Hepatocyte (in vitro differentiated cells): ENCODE results near the gene LYRM4. TPM values are rescaled to one million over a fixed set of nuclear protein-coding genes. Genes with fewer than 3 reads are reported as not detected.

Experiments used
- DNase-seq: peaks from one replicate; pipeline ENCODE4 v3.0.0-alpha.2; 2016; ENCODE audit warnings: low spot score
- H2AFZ ChIP-seq: fragments of 200-600 bp; sonication (generic); 2 replicates; pipeline ENCODE4 v1.6.0; 2016; ENCODE audit warnings: antibody characterized with exemption, mild to moderate bottlenecking
- H3K27ac ChIP-seq: fragments of 200-600 bp; sonication (generic); 2 replicates; pipeline ENCODE4 v1.5.1; 2016; ENCODE audit warnings: mild to moderate bottlenecking
- H3K27me3 ChIP-seq: fragments of 200-600 bp; sonication (generic); 2 replicates; pipeline ENCODE4 v1.6.1; 2016
- H3K36me3 ChIP-seq: fragments of 200-600 bp; sonication (generic); replicated peaks from 2 replicates; pipeline ENCODE4 v1.5.1; 2016; ENCODE audit warnings: low read depth; ENCODE audit not compliant: insufficient read depth
- H3K4me1 ChIP-seq: fragments of 200-600 bp; sonication (generic); 2 replicates; pipeline ENCODE4 v1.5.1; 2016; ENCODE audit warnings: mild to moderate bottlenecking, moderate library complexity; ENCODE audit not compliant: insufficient read depth
- H3K4me2 ChIP-seq: fragments of 200-600 bp; sonication (generic); 2 replicates; pipeline ENCODE4 v1.6.0; 2016
- H3K4me3 ChIP-seq: fragments of 200-600 bp; sonication (generic); 2 replicates; pipeline ENCODE4 v1.5.1; 2016; ENCODE audit warnings: mild to moderate bottlenecking
- H3K79me2 ChIP-seq: fragments of 200-600 bp; sonication (generic); 2 replicates; pipeline ENCODE4 v1.6.0; 2017; ENCODE audit warnings: mild to moderate bottlenecking
- H3K9me2 ChIP-seq: fragments of 200-600 bp; sonication (generic); replicated peaks from 2 replicates; pipeline ENCODE4 v1.6.0; 2017; ENCODE audit warnings: mild to moderate bottlenecking; ENCODE audit not compliant: insufficient read depth
- H3K9me3 ChIP-seq: fragments of 200-600 bp; sonication (generic); 2 replicates; pipeline ENCODE4 v1.5.1; 2016; ENCODE audit warnings: low read depth, mild to moderate bottlenecking
- H4K20me1 ChIP-seq: fragments of 200-600 bp; sonication (generic); 2 replicates; pipeline ENCODE4 v1.6.0; 2016; ENCODE audit warnings: mild to moderate bottlenecking; ENCODE audit not compliant: insufficient read depth, poor library complexity, severe bottlenecking
- CTCF ChIP-seq: fragments of 200-600 bp; sonication (generic); IDR thresholded peaks from 2 replicates; pipeline ENCODE4 v1.5.1; 2016; ENCODE audit warnings: antibody characterized with exemption, mild to moderate bottlenecking; ENCODE audit not compliant: poor library complexity
- EZH2 ChIP-seq: fragments of 200-600 bp; sonication (generic); IDR thresholded peaks from 2 replicates; pipeline ENCODE4 v1.6.1; 2016; ENCODE audit warnings: antibody characterized with exemption, mild to moderate bottlenecking, borderline replicate concordance
- EZH2phosphoT487 ChIP-seq: fragments of 200-600 bp; sonication (generic); IDR thresholded peaks from one replicate; pipeline ENCODE4 v1.6.1; 2018; ENCODE audit warnings: antibody characterized with exemption, mild to moderate bottlenecking, low read depth, moderate library complexity; ENCODE audit not compliant: unreplicated experiment, severe bottlenecking
- WGBS: methylation state at CpG from one replicate; pipeline ENCODE4 v1.1.6; 2016; ENCODE audit warnings: low lambda C conversion rate; ENCODE audit errors: missing lambda C conversion rate; 5-methylcytosine and 5-hydroxymethylcytosine counted together
- polyA plus RNA-seq: library from polyadenylated mRNA; unstranded; fragments of >200 nt; fragmentation: Nextera tagmentation; extraction: Ambion mirVana; gene quantifications from 2 replicates; pipeline ENCODE4 v1.2.1, GENCODE V29; 2016
- total RNA-seq: library from RNA; depleted of rRNA; stranded (reverse); fragments of >200 nt; gene quantifications from 2 replicates; pipeline ENCODE4 v1.2.3, GENCODE V29; 2014

LYRM4 gene
- total and polyA plus RNA-seq, 2 experiments from 2014 or later = 20.5 to 22.9 TPM

- Histone ChIP-seq H3K4me3 (no peak overlapping the region), H3K36me3 (no peaks in the 10 kb centered on the region), H3K9me2 (no peaks in the 10 kb centered on the region), H3K27ac (no peak overlapping the region), H3K27me3 (no peaks in the 10 kb centered on the region), H2AFZ (no peak overlapping the region), H3K4me2 (no peak overlapping the region), H4K20me1 (no peaks in the 10 kb centered on the region), H3K4me1 (no peaks in the 10 kb centered on the region), H3K9me3 (no peaks in the 10 kb centered on the region), H3K79me2 (no peaks in the 10 kb centered on the region)
- DNase-seq = no peak
- TF ChIP-seq EZH2phosphoT487 (no peak), EZH2 (no peak), CTCF (no peak)
Observed at GRCh38 chr6:5164092-5164491, 96.7 kb downstream of the LYRM4 start.

- no peak overlapping the region for H3K27ac ChIP-seq
- TF ChIP-seq EZH2 (no peak), EZH2phosphoT487 (no peak)
- DNase-seq = no peak
- H3K9me2 ChIP-seq = no peaks in the 10 kb centered on the region
- no peaks in the 10 kb centered on the region for H3K79me2 ChIP-seq
- H2AFZ ChIP-seq = no peak overlapping the region
- no peaks in the 10 kb centered on the region for H3K4me1 ChIP-seq
- H3K27me3 ChIP-seq = no peaks in the 10 kb centered on the region
- no peaks in the 10 kb centered on the region for H3K9me3 ChIP-seq
- H3K4me2 ChIP-seq = no peak overlapping the region
- H3K4me3 ChIP-seq = no peak overlapping the region
- WGBS = 97% methylated on average over 6 of the region's 6 CpGs
- H4K20me1 ChIP-seq = no peaks in the 10 kb centered on the region
- H3K36me3 ChIP-seq = no peaks in the 10 kb centered on the region
Observed at GRCh38 chr6:5163247-5163646, 97.5 kb downstream of the LYRM4 start.

- H3K4me2 ChIP-seq = no peak overlapping the region
- WGBS = 87% methylated on average over 5 of the region's 5 CpGs
- H3K9me2 ChIP-seq = no peaks in the 10 kb centered on the region
Observed at GRCh38 chr6:5162355-5162754, 98.4 kb downstream of the LYRM4 start.

GRCh38 chr6:5160206-5160605 lies 100.5 kb downstream of the LYRM4 start:
- WGBS = 91% methylated on average over 4 of the region's 4 CpGs
- Histone ChIP-seq H3K4me3 (no peak overlapping the region), H3K27ac (no peak overlapping the region), H3K4me2 (no peak overlapping the region), H3K9me2 (no peaks in the 10 kb centered on the region), H4K20me1 (no peaks in the 10 kb centered on the region), H3K36me3 (no peaks in the 10 kb centered on the region), H3K4me1 (no peaks in the 10 kb centered on the region), H3K79me2 (no peaks in the 10 kb centered on the region), H3K9me3 (no peaks in the 10 kb centered on the region), H2AFZ (no peak overlapping the region), H3K27me3 (no peaks in the 10 kb centered on the region)
- DNase-seq = no peak
- TF ChIP-seq EZH2phosphoT487 (no peak), EZH2 (no peak), CTCF (no peak)

More at GRCh38 chr6:5162355-5162754, 98.4 kb downstream of the LYRM4 start:
- TF ChIP-seq EZH2phosphoT487 (no peak), EZH2 (no peak), CTCF (no peak)
- H3K27ac ChIP-seq = no peak overlapping the region
- H3K4me3 ChIP-seq = no peak overlapping the region
- no peak for DNase-seq
- H3K27me3 ChIP-seq = no peaks in the 10 kb centered on the region
- no peaks in the 10 kb centered on the region for H4K20me1 ChIP-seq
- no peaks in the 10 kb centered on the region for H3K4me1 ChIP-seq
- H3K36me3 ChIP-seq = no peaks in the 10 kb centered on the region
- no peaks in the 10 kb centered on the region for H3K9me3 ChIP-seq
- no peaks in the 10 kb centered on the region for H3K79me2 ChIP-seq
- no peak overlapping the region for H2AFZ ChIP-seq
